CD14-positive monocyte (primary cell): ENCODE data around the gene KRTAP5-3. TPM values are rescaled to one million over a fixed set of nuclear protein-coding genes. Genes with fewer than 3 reads are reported as not detected.

Source experiments
- DNase-seq, 3 donors: peaks; one replicate each; pipeline ENCODE4 v3.0.0-alpha.2; 2011 to 2022
- H2AFZ ChIP-seq: 2 replicates; pipeline ENCODE4 v1.6.0; 2012; ENCODE audit warnings: mild to moderate bottlenecking, low read depth, low read length, inconsistent platforms; ENCODE audit not compliant: insufficient read depth, poor library complexity, severe bottlenecking
- H3K27ac ChIP-seq, 2 donors: 1 replicate in 1 of 2; 2 replicates in 1 of 2; pipeline ENCODE4 v1.5.1; 2012 to 2013; ENCODE audit warnings: low read length in 2 of 2, control low read depth in 1 of 2, inconsistent platforms in 1 of 2, low read depth in 1 of 2, mild to moderate bottlenecking in 1 of 2
- H3K27me3 ChIP-seq, 2 donors: one replicate each; pipeline versions ENCODE4 v1.6.0 to v1.6.1; 2011 to 2013; ENCODE audit warnings: low read length in 2 of 2; ENCODE audit not compliant: control insufficient read depth in 2 of 2, insufficient read depth in 2 of 2
- H3K36me3 ChIP-seq, 2 donors: replicated peaks in 1 of 2; 1 replicate in 1 of 2; 2 replicates in 1 of 2; pipeline versions ENCODE4 v1.5.1 to v1.6.1; 2012 to 2013; ENCODE audit warnings: low read length in 2 of 2, control low read depth in 1 of 2, inconsistent platforms in 1 of 2, mild to moderate bottlenecking in 1 of 2; ENCODE audit not compliant: insufficient read depth in 2 of 2, control insufficient read depth in 1 of 2
- H3K4me1 ChIP-seq, 2 donors: 1 replicate in 1 of 2; 2 replicates in 1 of 2; pipeline versions ENCODE4 v1.5.1 to v1.6.1; 2012 to 2013; ENCODE audit warnings: low read length in 2 of 2, control low read depth in 1 of 2, inconsistent platforms in 1 of 2, mild to moderate bottlenecking in 1 of 2, moderate library complexity in 1 of 2; ENCODE audit not compliant: insufficient read depth in 2 of 2, control insufficient read depth in 1 of 2
- H3K4me2 ChIP-seq: replicated peaks from 2 replicates; pipeline ENCODE3; 2012; ENCODE audit warnings: low read length, moderate library complexity, mild to moderate bottlenecking; ENCODE audit not compliant: poor library complexity, severe bottlenecking; ENCODE audit errors: extremely low read depth
- H3K4me3 ChIP-seq, 3 experiments: fragments of 200-600 bp in 1 of 3; sonication (generic) in 1 of 3; replicated peaks in 1 of 3; 1 replicate in 2 of 3; 2 replicates in 1 of 3; pipeline ENCODE4 v1.5.1; 2011 to 2013; ENCODE audit warnings: low read length in 3 of 3, mild to moderate bottlenecking in 3 of 3, control low read depth in 2 of 3, low read depth in 2 of 3, inconsistent platforms in 1 of 3, moderate library complexity in 1 of 3
- H3K79me2 ChIP-seq: 2 replicates; pipeline ENCODE4 v1.6.0; 2012; ENCODE audit warnings: mild to moderate bottlenecking, control low read depth, inconsistent platforms, low read length, moderate library complexity; ENCODE audit not compliant: insufficient read depth
- H3K9ac ChIP-seq: 2 replicates; pipeline ENCODE4 v1.6.0; 2017; ENCODE audit warnings: low read length, mild to moderate bottlenecking; ENCODE audit not compliant: insufficient read depth, poor library complexity, severe bottlenecking
- H3K9me3 ChIP-seq, 2 donors: replicated peaks in 1 of 2; 1 replicate in 1 of 2; 2 replicates in 1 of 2; pipeline versions ENCODE4 v1.5.1 to v1.6.1; 2012 to 2013; ENCODE audit warnings: low read length in 2 of 2, control low read depth in 1 of 2; ENCODE audit not compliant: control insufficient read depth in 1 of 2, insufficient read depth in 1 of 2
- H4K20me1 ChIP-seq: 2 replicates; pipeline ENCODE4 v1.6.0; 2012; ENCODE audit warnings: mild to moderate bottlenecking, low read length, control low read depth, moderate library complexity; ENCODE audit not compliant: insufficient read depth
- H3K27ac Mint-ChIP-seq, 7 donors: one replicate each; pipeline ENCODE4 v1.8.0; 2020; ENCODE audit warnings: mild to moderate bottlenecking in 7 of 7, mixed read lengths in 7 of 7, moderate library complexity in 6 of 7, inconsistent platforms in 2 of 7
- H3K27me3 Mint-ChIP-seq, 3 donors: one replicate each; pipeline ENCODE4 v1.8.0; 2021 to 2022; ENCODE audit warnings: low read depth in 3 of 3, mild to moderate bottlenecking in 3 of 3, mixed read lengths in 3 of 3, moderate library complexity in 3 of 3, inconsistent platforms in 1 of 3
- H3K36me3 Mint-ChIP-seq, 2 donors: one replicate each; pipeline ENCODE4 v1.8.0; 2020; ENCODE audit warnings: mixed read lengths in 2 of 2, inconsistent platforms in 1 of 2, mild to moderate bottlenecking in 1 of 2
- H3K4me1 Mint-ChIP-seq: one replicate; pipeline ENCODE4 v1.8.0; 2020; ENCODE audit warnings: mild to moderate bottlenecking, mixed read lengths
- H3K4me3 Mint-ChIP-seq, 2 donors: one replicate each; pipeline ENCODE4 v1.8.0; 2020; ENCODE audit warnings: mild to moderate bottlenecking in 2 of 2, mixed read lengths in 2 of 2, moderate library complexity in 1 of 2
- H3K9me3 Mint-ChIP-seq, 7 donors: one replicate each; pipeline ENCODE4 v1.8.0; 2020 to 2022; ENCODE audit warnings: mixed read lengths in 7 of 7, mild to moderate bottlenecking in 6 of 7, moderate library complexity in 6 of 7, inconsistent platforms in 2 of 7
- CTCF ChIP-seq: fragments of 200-600 bp; IDR thresholded peaks from one replicate; pipeline ENCODE4 v1.8.0; 2022; ENCODE audit warnings: antibody characterized with exemption, mild to moderate bottlenecking
- WGBS: methylation state at CpG from one replicate; pipeline ENCODE4 v1.1.5; 2013; ENCODE audit warnings: missing lambda C conversion rate; ENCODE audit not compliant: insufficient coverage; 5-methylcytosine and 5-hydroxymethylcytosine counted together
- intact Hi-C, 2 donors: fragments of 100-400 bp; cut with micrococcal nuclease; formaldehyde crosslinking; loops; one replicate each; pipeline versions ENCODE4 v1.15.0 to v1.15.1; 2023
- polyA plus RNA-seq, 3 donors: library from polyadenylated mRNA; depleted of rRNA in 1 of 3; unstranded in 2 of 3; stranded (reverse) in 1 of 3; fragments of 300-500 nt in 2 of 3; fragments of >200 nt in 1 of 3; fragmentation: Illumina TruSeq in 2 of 3; gene quantifications; 1 replicate in 2 of 3; 2 replicates in 1 of 3; pipeline ENCODE4 v1.2.3, GENCODE V29; 2012 to 2021

Gene KRTAP5-3
- polyA plus RNA-seq, 3 donors: not detected

- H3K36me3 ChIP-seq: no peaks in the 10 kb centered on the region
- H3K9me3 ChIP-seq: peaks cover 0 to 11% of the 10 kb centered on the region in 2 donors
- 76% methylated on average over 9 of the region's 13 CpGs for WGBS
- DNase-seq: no peak
- Mint-ChIP-seq H3K9me3 (peaks cover 0 to 9% (median 2%) of the 10 kb centered on the region in 7 donors), H3K4me1 (no peaks in the 10 kb centered on the region), H3K4me3 (peak overlapping the region in 1 of 2 donors; percentile 30), H3K27ac (no peak overlapping the region), H3K36me3 (no peaks in the 10 kb centered on the region), H3K27me3 (peaks cover 31 to 62% (median 36%) of the 10 kb centered on the region in 3 donors)
- intact Hi-C loops: no loop called here
- H3K27ac ChIP-seq: no peak overlapping the region
- H3K9ac ChIP-seq: no peak overlapping the region
- H3K4me2 ChIP-seq: no peak overlapping the region
- peaks cover 0 to 5% of the 10 kb centered on the region in 2 donors for H3K4me1 ChIP-seq
- no peaks in the 10 kb centered on the region for H3K79me2 ChIP-seq
- peaks cover 13 to 35% of the 10 kb centered on the region in 2 donors for H3K27me3 ChIP-seq
- no peak for TF ChIP-seq CTCF
- H2AFZ ChIP-seq: no peak overlapping the region
- no peaks in the 10 kb centered on the region for H4K20me1 ChIP-seq
- H3K4me3 ChIP-seq: no peak overlapping the region
These were observed 41.1 kb downstream of the KRTAP5-3 start for GRCh38 chr11:1567052-1567720.

- Histone ChIP-seq H3K4me1 (peaks cover 0 to 5% of the 10 kb centered on the region in 2 donors), H3K79me2 (no peaks in the 10 kb centered on the region), H3K4me3 (no peak overlapping the region), H3K27ac (no peak overlapping the region), H3K9ac (no peak overlapping the region), H3K36me3 (no peaks in the 10 kb centered on the region), H3K27me3 (peaks cover 13 to 35% of the 10 kb centered on the region in 2 donors), H4K20me1 (no peaks in the 10 kb centered on the region), H3K9me3 (peaks cover 0 to 11% of the 10 kb centered on the region in 2 donors), H2AFZ (no peak overlapping the region), H3K4me2 (no peak overlapping the region)
- Mint-ChIP-seq H3K4me3 (peak overlapping the region in 1 of 2 donors; percentile 30), H3K9me3 (peaks cover 0 to 9% (median 2%) of the 10 kb centered on the region in 7 donors), H3K36me3 (no peaks in the 10 kb centered on the region), H3K27ac (peak overlapping the region in 1 of 7 donors; percentile 71), H3K4me1 (no peaks in the 10 kb centered on the region), H3K27me3 (peaks cover 31 to 63% (median 36%) of the 10 kb centered on the region in 3 donors)
- intact Hi-C loops: no loop called here
- TF ChIP-seq CTCF: no peak
- no peak for DNase-seq
- 90% methylated on average over 11 of the region's 20 CpGs for WGBS
These were observed 41.7 kb downstream of the KRTAP5-3 start for GRCh38 chr11:1566381-1567051.
